ENCODE data around the gene CTCF.
A peak's percentile ranks its signal among the peaks of the same experiment; 100 is the strongest.
"Not testable (repeated sequence)": the region's sequence is repeated elsewhere in the genome, so short reads cannot be mapped to it uniquely, and the experiment has no call there.

Gene CTCF

DNA sequence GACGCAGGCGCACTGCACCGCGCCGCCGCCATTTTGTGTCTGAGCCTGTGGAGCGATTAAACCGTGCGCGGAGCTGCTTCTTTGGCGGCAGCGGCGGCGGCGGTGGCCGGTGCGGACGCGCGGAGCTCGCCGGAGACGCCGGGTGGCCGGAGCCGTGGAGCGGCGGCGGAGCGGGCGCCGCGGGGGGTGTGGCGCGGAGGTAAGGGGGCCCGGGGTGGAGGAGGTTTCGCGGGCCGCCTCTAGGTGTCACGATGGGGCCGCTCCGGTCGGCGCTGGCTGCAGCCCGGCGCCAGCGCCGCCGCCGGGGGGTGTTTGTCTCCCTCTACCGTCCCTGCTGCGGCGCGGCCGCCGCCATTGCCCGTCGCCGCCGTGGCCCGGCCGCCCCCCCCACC, at the start of gene CTCF:
Gene CTCF (plus strand): TSS at position 1 of the 392 bp plus-strand sequence. CDS start 48,307 bp downstream, outside the sequence.
- DNase-seq = peak; percentile 78

DNA sequence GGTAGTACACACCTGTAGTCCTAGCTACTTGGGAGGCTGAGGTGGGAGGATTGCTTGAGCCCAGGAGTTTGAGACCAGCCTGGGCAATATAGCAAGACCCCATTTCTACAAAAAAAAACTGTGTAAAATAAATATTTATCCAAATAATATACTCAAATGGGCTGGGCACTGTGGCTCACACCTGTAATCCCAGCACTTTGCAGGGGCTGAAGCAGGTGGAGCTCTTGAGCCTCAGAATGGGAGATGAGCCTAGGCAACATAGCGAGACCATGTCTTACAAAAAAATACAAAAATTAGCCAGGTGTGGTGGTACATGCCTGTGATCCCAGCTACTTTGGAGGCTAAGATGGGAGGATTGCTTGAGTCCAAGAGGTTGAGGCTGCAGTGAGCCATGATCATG, 48.4 kb upstream of the CTCF start:
- DNase-seq = not testable (repeated sequence)

- peak; percentile 92 for DNase-seq
Observed at GRCh38 chr16:67514382-67514828, 47.9 kb upstream of the CTCF start.

- no peak for DNase-seq
Observed at GRCh38 chr16:67516296-67517154, 45.8 kb upstream of the CTCF start.

DNA sequence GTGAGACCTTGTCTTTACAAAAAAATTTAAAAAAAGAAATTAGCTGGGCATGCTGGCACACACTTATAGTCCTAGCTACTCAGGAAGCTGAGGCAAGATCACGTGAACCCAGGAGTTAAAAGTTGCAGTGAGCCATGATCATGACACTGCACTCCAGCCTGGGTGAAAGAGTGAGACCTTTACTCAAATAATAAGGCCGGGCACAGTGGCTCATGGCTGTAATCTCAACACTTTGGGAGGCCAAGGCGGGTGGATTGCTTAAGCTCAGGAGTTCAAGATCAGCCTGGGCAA, 45.2 kb upstream of the CTCF start:
- DNase-seq = no peak

DNA sequence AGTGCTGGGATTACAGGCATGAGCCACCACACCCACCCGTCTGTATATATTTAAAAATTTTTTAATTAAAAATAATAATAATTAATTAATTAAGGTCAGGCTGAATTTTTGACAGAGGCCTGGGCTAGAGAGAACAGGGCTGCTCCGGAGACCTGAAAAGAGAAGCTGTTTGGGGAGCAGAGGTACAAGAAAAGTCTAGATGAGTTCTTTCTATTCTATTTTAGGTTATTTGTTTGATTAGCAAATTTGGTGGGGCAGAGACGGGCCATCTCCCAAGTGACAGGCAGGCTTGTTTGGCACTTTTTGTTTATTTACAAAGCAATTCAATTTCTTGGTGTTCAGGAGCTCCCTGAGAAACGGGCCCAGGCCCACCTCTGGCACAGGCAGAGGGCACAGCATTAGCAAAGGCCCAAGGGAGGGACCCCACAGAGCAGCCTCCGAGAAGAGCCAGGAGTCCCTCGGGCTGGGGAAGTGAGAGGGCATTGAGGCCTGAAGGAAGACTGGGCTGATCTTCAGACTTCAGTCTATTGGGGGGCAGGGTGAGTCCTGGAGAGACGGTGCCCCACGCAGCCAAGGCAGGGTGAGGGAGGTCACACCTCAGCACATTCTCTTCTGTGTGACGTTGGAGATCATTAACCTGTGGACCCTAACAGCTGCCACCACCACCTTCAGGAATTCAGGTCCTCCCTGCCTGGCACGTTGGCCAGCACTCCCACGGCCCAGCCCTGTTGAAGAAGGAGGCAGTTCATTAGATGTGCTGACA, 44.5 kb upstream of the CTCF start:
- DNase-seq = no peak

GRCh38 chr16:67518676-67519075, 43.6 kb upstream of the CTCF start:
- DNase-seq = no peak

DNA sequence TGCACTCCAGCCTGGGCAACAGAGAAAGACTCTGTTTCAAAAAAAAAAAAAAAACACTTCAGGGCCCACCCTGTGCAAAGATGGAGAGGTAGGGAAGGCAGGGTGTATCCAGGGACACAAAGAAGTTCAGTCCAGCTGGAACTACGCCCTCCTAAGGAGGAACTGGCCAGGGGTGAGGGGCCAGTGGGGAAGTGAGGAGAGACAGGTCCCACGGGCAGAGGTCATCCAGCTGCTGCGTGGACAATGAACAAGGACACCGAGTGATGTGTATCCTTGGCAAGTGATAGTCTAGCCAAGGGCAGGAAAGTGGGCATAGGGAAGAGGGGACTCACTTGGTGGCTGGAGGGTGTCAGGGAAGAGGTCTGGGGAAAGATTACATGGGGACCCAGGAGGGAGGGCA, 43.1 kb upstream of the CTCF start:
- no peak for DNase-seq

GRCh38 chr16:67521095-67521804, 41.1 kb upstream of the CTCF start:
- DNase-seq = peak; percentile 97

- DNase-seq = peak; percentile 21
Observed at GRCh38 chr16:67525176-67525860, 37.0 kb upstream of the CTCF start.

GRCh38 chr16:67526149-67526791, 36.1 kb upstream of the CTCF start:
- DNase-seq = peak; percentile 89

DNA sequence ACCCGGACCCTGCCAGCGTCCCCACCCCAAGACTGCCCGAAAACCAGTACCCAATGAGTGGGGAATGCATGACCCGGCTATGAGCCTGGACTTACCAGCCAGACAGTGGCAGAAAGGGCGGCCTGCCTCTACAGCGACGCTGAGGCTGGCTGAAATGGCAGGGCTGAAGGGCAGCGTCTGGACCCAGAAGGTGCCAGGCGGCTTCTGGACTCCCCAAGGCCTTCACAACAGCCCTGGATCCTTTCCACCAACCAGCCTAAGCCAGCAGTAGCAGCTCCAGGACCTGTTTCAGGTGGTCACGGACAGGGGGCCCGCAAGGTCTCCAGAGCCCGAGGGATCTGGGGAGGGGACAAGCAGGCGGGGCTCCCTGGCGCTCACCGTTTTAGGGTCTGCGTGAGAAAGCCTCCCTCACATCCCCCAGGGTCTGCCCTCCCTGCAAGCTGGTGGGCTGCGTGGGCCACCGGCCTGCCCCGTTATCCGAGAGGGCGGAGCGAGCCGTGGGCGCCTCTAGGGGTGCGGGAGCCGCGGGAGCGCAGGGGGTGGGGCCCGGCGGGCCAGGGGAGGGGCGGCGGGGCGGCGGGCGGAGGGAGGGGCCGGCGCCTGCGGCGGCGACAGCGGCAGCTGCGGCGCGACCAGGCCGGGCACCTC, 34.0 kb upstream of the CTCF start, which contains the start of gene RIPOR1:
Gene RIPOR1 (plus strand): TSS at position 608 of the 648 bp plus-strand sequence. CDS start 9,618 bp downstream, outside the sequence.
- peak; percentile 39 for DNase-seq

DNA sequence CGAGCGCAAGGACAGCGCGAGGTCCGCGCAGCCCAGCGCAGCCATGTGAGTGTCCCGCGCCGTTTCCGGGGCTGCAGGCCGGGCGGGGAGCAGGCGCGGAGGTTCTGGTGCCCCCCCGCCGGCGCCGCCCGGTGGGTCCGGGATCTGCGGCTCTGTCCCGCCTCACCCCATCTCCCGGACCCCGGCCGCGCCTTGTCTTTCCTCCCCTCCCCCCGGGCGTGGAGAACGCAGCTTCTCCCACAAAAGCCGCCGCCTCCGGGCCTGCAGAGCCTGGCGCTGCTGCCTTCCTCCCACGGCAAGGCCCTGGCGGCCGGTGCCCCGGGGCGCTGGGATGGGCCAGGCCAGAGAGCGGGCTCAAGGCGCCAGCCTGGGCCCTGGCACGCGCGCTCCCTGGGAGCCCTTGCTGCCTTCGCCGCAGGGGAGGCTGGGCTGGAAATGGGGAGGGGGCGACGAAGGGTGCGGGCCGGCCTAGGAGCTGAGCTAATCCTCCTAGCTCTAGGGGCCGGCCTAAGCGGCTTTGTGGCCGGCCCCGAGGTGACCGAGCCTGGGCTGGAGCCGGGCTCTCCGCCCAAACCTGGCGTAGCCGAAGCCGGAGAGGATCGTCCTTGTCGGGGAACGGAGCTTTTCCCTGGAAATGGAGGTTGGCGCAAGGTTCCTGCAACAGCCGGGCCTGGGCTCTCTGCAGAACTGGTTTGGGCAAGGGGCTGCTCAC, 33.3 kb upstream of the CTCF start:
- peak; percentile 40 for DNase-seq

GRCh38 chr16:67529582-67530012, 32.7 kb upstream of the CTCF start:
- DNase-seq = peak; percentile 33

DNA sequence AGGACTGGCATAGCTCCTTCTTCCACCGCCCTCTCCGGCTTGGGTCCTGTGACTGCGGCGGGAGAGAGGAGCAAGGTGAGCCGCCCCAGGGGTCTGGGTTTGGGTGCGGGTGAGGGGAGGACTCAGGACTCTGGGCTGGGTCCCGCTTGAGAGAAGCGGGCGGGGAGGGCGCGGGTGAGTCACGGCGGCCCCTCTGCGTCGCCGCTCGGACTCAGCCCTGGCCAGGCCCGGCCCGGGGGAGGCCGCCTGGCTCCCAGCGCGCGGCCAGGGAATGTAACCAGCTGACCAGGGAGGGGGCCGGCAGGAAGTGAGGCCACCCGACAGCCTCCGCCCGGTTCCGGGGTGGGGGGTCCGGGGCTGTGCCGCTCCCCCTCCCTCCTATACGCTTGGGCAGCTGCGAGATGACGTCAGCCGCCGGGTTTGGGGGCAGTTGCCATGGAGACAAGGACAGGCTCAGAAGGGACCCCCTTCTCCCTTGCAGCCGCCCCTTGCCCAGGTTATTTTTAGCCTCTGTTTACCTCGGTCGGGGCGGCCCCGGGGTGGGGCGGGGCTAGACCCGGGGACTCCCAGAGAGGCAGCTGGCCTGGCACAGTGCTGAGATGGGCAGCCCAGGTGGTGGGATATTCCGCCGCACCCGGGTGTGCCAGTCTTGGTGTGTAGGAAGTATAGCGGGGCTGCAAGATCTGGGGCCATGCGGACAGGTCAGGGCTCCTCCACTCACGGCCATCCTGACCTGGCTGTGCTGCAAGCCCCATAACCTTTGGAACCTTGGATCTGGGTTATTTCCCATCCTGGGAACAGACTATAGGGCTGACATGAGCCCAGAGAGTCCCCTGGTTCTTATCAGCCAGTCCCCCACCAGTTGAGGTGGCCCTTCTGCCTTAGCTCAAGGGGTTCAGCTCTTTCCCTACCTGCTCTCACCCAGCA, 32.0 kb upstream of the CTCF start:
- peak; percentile 37 for DNase-seq

DNA sequence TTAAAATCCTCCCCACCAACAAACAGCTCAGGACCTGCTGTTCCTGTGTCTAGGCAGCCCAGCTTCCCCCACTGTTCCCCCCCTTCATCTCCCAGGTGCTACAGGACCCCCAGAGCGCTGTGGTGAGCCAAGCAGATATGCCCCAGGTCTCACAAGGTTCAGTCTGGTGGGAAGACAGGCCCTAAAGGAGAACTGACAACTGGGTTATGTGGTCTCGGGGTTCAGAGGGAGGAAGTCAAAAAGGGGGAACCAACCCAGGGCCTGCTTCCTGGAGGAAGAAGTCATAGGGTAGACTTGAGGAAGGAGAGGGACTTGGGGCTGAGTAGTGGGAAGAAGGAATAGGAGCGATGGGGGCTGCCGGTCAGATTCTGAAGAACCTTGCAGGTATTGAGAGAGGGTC, 31.1 kb upstream of the CTCF start:
- peak; percentile 19 for DNase-seq

DNA sequence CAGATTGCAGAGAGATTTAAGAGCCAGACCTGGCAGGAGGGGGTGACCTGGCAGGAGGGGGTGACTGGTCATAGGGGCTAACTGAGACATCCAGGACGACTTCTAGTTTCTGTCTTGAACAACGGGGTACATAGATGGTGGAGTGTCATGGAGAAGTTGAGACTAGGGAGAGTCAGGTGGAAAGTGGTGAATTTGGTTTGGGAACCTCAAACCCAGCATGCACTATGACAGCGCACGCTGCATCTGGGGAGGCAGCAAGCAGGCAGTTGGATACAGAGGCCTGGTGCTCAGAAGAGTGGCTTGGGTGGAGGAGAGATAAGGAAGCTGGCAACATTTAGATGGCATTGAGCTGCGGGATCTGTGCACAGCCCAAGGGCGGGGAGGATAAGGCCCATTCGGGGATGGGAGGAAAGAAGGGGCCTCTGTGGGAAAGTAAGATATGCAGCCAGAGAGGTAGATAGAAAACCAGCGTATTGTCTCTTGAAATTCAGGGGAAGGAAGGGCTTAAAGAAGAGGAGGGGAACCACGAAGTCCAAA, 29.2 kb upstream of the CTCF start:
- peak; percentile 98 for DNase-seq

DNA sequence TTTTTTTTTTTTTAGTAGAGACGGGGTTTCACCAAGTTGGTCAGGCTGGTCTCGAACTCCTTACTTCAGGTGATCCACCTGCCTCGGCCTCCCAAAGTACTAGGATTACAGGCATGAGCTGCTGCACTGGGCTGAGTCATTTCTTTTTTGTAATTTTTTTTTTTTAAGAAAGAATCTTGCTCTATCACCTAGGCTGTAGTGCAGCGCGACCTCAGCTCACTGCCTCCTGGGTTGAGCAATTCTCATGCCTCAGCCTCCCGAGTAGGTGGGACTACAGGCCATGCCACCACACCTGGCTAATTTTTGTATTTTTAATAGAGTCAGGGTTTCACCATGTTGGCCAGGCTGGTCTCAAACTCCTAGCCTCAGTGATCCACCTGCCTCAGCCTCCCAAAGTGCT, 28.3 kb upstream of the CTCF start:
- DNase-seq = not testable (repeated sequence)

DNA sequence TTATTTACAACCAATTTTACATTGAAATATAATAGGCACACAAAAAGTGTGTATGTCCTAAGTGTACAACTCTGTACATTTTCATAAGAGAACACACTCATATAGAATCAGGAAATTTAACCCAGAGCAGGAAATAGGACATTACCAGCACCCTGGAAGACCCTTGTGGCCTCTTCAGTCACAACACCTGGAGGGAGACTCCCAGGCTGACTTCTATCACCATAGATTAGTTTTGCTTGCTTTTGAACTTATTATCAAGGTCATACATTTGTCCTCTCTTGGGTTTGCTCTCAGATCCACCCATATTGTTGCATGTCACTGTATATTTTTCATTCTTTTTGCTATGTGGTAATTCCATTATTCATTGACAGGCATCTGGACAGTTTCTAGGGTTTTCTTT, 27.9 kb upstream of the CTCF start:
- DNase-seq = peak; percentile 59

- no peak for DNase-seq
Observed at GRCh38 chr16:67535201-67535600, 27.1 kb upstream of the CTCF start.
